T-helper 1 cell (primary cell): ENCODE results near the gene RIBC2.

Experiments
- DNase-seq, 5 donors: peaks; one replicate each; pipeline ENCODE4 v3.0.0-alpha.2; 2012 to 2020

RIBC2 gene

DNA sequence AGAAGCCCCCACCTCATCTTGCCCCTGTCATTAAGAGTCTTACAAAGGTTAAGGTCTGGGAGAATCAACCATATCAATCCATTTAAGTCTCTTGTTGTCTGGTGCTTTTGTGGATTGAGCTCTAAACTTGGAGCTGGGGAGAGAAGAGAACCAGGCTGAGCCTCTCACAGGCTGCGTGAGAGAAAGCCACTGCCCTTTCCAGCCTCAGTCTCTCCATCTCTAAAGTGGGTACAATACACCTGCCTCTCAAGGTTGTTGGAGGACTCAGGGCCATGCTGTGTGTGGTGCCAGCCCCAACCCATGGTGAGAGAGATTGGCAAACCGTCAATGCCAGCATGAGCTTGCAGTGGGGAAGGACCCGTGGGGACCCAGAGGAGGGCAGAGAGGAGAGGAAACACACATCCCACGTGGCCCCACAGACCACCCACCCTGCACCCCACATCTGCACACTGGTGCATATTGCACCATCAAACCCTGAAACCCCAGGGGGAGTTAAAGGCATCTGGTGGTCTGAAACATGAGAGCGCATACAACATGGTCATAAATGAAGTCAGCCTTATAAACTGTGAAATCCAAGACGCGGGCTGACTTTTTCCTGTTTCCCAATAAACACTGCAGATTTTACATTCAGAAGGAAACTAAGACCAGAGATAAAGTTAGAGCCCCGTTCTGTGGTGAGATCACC is 61.7 kb downstream of the RIBC2 start:
- DNase-seq: no peak

DNA sequence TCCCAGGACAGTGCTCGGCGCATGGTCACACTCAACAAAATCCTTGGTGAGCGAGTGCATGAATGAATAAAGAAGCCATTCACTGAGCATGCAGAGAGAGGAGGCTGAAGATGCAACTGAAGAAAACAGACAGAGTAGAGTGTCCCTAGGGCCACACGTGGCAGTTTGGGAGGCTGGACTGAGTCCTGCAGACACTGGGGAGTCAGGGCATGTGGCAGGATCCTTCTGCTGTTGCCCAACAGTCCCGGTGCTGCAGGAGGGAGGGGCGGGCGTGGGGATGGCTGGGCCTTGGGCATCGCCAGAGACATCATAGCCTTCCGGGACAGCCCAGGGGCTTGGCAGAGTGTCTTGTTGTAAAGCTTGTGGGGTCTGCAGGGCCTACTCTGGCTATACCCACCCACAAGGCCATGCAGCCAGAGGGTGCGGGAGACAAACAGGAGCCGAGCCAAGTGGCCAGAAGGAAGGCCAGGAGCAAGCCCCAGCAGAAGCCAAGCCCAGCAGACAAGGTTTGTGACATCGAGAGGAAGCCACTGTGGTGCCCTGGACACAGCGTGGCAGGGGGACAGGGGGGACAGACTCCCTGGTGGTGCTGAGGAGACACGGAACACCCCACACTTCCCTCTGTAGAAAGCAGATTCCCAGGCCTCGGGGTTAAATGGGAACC is 62.5 kb downstream of the RIBC2 start:
- DNase-seq: no peak

DNA sequence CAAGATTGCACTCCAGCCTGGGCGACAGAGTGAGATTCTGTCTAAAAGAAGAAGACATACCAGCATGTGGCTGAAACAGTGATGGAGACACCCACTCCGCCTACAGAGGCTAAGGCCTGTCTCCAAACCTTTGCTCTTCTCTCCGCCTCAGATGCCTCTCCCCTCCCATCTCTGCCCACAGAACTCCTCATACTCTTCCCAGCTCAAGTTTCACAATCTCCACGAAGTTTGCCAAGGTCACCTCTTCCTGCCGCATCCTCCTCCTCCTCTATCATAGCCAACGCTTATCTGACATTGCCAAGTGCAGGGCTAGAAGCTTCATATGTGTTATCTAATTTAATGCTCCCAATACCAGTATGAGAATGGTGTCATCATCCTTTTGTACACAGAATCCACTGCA is 63.3 kb downstream of the RIBC2 start:
- no peak for DNase-seq

DNA sequence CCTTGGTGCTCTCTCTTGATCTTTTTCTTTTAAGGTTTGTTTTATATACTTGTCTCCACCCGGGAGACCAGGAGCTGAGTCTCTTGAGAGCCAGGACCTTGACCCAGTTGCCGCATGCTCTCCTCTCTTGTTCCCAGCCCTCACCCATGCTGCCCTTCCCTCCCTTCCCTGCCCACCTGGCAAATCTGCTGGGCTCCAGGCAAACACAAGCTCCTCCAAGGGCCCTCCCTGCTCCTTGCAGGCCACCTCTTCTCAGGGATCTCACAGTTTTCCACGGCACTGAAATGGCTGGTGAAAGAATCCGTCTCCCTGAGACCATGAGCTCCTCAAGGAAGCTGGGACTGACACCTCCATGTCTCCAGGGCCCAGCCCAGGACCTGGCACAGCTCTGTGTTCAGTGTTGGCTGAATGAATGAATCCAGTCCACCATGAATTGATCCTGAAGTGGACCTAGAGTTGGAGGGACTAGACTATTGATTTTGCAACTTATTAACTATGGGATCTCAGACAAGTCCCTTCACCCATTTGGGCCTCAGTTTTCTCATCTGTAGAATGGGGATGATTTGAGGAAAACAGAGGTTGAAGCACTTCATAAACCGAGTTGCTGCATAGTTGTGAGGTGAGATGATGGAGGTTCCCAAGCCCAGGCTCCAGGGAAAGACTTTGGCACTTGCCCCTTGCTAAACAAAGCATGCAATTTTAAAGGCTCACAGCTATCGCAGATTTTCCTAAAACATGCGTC is 64.0 kb downstream of the RIBC2 start:
- no peak for DNase-seq

DNA sequence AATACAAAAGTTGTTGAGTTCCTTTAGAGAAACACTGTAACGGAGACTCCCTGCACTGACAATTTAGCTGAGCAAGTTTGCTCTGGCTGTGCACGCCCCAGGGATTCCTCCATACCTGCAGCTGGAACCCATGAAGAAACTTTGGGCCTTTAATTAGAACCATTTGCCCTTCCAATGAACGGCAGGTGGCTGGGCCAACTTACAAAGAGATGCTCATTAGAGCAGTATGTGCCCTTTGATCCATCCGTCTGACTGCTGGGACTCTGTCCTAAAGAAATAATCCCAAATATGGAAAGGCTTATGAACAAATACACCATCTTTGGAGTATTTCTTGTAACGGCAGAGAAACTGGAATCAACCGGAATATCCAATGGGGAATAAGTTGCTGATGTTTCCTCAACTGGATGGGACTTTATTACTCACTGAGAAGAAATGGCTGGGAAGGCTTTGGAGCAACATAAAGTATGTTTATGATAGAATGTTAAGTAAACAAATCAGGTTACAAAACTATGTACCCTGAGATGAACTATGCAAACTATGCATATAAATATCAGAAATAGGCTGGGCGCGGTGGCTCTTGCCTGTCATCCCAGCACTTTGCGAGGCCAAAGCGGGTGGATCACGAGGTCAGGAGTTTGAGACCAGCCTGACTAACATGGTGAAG is 64.7 kb downstream of the RIBC2 start:
- DNase-seq: no peak

DNA sequence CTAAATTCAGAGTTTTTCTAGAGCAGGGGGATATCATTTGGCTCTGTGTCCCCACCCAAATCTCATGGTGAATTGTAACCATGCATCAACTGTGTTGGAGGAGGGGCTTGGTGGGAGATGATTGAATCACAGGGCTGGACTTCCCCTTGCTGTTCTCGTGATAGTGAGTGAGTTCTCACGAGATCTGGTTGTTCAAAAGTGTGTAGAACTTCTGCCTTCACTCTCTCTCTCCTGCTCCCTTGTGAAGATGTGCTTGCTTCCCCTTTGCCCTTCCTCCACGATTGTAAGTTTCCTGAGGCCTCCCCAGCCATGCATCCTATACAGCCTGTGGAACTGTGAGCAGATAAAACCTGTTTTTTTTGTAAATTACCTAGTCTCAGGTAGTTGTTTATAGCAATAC is 67.2 kb downstream of the RIBC2 start:
- no peak for DNase-seq

DNA sequence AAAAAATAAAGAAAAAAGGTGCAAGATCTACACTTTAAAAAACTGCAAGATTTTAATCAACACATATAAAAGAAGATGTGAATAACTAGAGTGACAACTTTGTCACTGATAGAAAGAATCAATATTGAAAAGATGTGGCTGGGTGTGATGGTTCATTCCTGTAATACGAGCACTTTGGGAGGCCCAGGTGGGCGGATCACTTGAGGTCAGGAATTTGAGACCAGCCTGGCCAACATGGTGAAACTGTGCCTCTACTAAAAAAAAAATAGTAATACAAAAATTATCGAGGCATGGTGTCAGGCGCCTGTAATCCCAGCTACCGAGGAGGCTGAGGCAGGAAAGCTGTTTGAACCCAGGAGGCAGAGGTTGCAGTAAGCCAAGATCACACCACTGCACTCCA is 68.2 kb downstream of the RIBC2 start:
- DNase-seq: no peak
